HG03025 (cell line): ENCODE measurements around the gene CAMK2N2.
A peak's percentile ranks its signal among the peaks of the same experiment; 100 is the strongest.

Experiments
- ATAC-seq: cut with Tn5 transposase; IDR thresholded peaks from one replicate; pipeline ENCODE4 v1.9.1; 2021; ENCODE audit warnings: mild to moderate bottlenecking, moderate library complexity; ENCODE audit not compliant: unreplicated experiment, low FRiP score

Gene CAMK2N2

GRCh38 chr3:184241447-184242296, 19.7 kb downstream of the CAMK2N2 start:
- ATAC-seq: no peak

GRCh38 chr3:184241141-184241446, 20.3 kb downstream of the CAMK2N2 start:
- ATAC-seq: no peak

DNA sequence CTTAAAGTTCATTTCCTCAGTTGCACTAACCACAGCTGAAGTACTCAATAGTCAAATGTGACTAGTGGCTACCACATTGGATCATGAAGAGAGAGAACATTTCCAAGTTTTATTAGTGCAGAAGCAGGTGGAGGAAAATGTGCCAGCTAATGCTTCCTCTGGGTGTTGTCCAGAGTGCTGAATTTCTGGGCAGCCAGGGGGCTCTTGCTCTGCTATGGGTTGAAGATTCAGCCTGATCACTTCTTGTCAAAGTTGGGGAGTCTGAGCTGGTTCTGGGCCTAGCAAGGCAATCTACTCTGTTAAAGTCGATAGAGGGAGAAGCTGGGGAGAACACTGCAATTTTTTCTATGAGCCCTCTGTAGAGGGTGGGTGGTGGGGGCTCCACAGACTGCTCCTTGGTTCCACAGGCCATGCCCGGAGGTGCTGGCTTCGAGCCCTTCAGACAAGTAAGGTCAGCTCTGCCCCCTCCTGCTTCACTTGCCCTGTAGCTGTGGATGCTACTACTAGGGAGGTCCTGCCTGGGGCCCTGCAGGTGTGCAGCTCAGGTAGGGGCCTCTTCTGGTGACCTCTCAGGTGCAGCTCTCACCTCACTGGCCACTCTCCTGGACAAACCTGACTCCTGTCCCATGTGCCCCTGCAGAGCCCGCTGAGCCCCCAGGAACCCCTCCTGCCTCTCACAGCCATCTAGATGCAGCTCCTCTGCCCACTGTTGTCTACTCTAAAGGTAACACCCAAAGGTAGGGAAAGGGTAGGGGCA, 20.8 kb downstream of the CAMK2N2 start:
- ATAC-seq: no peak

DNA sequence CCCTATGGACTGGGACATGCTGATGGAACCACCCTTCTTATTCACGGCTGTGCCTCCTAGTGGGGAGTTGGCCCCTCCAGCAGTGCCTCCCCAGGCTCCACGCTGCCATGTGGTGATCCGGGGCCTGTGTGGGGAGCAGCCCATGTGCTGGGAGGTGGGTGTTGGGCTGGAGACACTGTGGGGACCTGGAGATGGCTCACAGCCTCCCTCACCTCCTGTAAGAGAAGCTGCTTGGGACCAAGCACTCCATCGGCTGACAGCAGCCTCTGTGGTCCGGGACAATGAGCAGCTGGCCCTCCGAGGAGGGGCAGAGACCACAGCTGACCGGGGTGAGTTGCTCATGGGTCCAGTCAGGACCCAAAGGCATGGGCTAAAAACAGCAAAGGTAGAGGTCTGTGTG, 21.6 kb downstream of the CAMK2N2 start:
- no peak for ATAC-seq

GRCh38 chr3:184239221-184239620, 22.1 kb downstream of the CAMK2N2 start:
- ATAC-seq: no peak

DNA sequence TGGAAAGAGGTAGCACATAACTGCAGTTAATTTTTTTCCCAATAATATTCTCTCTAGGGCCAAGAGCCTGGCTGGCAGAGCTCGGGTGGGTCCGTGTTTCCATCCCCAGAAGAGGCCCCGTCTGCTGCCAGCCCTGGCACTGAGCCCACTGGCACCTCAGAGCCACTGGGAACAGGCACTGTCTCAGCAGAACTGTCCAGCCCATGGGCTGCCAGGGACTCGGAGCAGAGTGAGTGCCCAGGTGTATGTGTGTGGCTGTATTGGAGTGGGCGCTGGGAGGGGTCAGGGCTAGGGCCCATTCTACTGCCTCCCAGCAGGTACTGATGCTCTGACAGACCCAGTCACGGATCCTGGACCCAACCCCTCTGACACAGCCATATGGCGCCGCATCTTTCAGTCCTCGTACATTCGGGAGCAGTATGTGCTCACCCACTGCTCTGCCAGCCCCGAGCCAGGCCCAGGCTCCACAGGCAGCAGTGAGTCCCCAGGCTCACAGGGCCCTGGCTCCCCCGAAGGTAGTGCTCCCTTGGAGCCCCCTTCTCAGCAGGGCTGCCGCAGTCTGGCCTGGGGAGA, 23.0 kb downstream of the CAMK2N2 start:
- ATAC-seq: no peak

- no peak for ATAC-seq
Observed at GRCh38 chr3:184237807-184238206, 23.5 kb downstream of the CAMK2N2 start.

DNA sequence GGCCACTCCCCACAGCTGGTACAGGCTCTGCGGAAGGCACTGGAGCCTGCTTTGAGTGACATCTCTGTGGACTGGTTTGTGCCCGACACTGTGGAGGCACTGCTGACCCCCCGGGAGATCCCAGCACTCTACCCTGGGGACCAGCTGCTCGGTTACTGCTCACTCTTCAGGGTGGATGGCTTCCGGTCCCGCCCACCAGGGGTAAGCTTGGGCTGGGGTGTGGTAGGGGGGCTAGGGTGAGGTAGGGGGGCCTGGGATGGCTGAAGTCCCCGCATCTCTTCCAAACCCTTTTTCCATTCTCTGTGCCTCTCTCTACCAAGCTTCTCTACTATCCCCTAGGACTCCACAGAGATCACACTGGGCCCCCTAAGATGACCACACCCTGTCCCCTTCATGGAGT, 24.1 kb downstream of the CAMK2N2 start:
- no peak for ATAC-seq

GRCh38 chr3:184236636-184237035, 24.7 kb downstream of the CAMK2N2 start:
- no peak for ATAC-seq

DNA sequence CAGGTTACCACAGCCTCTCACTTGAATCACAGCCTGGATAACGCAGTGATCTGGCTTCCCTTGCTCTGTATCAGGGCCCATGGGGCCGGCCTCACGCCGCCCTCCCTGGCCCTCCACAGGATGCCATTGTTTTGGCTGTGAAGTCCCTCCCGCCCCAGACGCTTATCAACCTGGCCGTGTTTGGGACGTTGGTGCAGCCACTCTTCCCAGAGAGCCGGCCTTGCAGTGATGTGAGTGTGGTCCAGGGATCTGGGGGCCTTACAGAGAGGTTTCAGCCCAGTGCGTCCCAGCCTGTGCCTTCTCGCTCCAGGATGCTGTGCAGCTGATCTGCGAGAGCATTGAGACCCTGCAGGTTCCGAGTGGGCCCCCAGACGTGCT, 25.3 kb downstream of the CAMK2N2 start:
- ATAC-seq: no peak

- no peak for ATAC-seq
Observed at GRCh38 chr3:184235381-184236032, 25.8 kb downstream of the CAMK2N2 start.

GRCh38 chr3:184234671-184235380, 26.5 kb downstream of the CAMK2N2 start:
- no peak for ATAC-seq

DNA sequence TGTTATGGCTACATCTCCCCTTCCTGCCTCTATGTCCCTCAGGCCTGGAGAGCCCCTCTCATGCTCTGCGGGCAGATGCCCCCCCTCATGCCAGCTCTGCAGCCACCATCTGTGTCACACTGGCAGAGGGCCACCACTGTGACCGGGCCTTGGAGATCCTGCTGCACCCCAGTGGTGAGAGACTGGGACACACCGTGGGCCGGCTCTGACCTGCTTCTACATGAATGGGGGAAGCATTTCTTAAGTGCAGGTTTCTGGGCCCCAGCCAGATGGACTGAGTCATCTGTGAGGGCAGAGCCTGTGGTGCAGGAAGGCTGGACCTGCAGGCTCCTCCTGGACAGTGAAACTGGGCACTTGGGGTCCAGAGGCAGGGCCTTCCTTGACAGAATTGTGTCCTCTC, 27.1 kb downstream of the CAMK2N2 start:
- ATAC-seq: no peak

GRCh38 chr3:184233127-184233843, 28.1 kb downstream of the CAMK2N2 start:
- ATAC-seq: no peak

- ATAC-seq: no peak
Observed at GRCh38 chr3:184231671-184232070, 29.7 kb downstream of the CAMK2N2 start.

DNA sequence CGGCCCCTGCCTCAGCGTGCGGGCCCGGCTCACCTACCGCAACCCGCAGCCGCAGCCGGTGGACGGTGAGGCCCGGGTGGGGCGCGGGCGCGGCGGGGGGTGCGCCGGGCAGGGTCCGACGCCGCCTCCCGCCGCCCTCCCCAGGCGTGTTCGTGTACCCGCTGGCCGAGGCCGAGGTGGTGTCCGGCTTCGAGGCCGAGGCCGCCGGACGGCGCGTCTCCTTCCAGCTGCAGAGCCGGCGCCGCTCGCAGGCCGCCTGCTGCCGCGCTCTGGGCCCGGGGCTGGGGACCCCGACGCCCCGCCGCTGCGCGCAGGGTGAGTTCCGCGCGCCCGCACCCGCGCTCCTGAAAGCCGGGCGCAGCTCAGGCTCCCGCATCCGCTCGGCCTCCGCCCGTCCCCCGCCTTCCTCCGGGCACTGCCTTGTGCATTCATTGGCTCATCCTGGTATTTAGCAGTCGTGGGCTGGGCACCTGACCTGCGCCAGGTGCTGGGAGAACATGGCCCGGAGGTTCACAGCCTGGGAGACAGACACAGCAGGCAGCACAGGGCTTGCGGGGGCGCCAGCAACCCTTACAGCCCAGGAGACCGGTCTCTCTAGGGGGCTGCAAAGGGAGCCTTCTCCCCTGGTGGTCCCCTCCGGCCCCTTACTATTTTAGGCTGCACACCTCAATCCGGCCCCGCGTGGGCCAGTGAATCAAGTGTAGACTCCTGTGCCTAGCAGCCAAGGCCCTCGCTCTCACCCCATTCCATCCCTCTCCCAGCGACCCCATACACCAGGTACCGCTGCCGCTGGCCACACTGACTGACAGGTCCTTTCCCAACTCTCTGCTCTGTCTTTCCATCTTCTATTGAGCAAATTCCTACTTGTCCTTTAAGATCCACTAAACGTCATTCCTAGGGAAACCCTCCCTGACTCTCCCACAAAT, 30.5 kb downstream of the CAMK2N2 start:
- no peak for ATAC-seq

DNA sequence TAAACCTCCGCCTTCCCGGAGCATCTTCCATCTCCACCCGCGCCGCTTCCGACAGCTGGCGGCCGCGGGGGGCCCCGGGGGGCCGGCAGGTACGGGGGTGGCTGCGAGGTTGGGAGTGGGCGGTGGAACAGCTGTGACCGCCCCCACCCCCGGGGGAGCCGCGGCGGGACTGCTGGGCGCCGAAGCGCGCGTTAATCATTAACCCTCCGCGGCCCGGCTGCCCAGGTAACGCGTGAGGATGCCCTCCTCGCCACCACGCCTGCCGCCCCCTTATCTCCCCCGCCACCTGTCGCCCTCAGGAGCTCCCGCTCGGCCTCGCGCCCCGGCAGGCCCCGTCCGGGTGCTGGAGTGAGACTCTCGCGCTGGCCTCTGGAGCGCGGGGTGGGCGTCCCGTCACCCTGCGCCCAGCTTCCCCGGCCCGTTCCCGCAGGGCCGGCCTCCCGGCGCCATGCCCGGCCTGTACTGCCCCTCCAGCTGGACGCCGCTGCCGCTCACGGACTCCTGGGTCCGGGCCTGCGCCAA, 31.2 kb downstream of the CAMK2N2 start:
- no peak for ATAC-seq

DNA sequence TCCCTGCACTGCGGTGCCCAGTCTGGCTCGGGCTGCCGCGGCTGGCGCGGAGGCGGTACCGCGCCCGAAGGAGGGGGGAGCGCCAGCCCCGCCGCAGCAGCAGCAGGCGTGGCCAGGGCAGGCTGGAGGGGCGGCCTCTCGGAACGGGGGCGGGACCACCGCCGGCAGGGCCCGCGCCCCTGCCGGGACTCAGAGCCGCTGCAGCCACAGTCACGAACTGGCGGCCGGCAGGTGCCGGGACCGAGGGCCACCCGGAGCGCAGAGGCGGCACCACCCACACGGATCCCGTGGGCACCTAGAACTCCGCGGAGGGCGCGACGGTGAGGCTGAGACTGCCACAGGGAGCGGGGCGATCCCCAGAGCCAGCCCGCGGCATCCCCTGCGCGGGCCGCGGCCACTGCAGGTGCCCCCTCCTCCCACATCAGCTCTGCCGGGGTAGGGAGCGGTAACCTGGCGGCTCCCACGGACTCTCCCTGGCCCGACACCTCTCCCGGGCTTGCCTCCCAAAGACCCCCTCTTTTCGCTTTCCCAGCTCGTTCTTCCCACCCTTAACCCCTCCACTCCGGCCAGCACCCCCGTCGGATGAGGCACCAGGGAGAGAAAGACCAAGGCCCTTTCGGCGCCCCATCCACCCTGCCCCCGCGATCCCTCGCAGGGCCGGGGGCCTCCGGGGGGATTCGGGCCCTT, 31.8 kb downstream of the CAMK2N2 start, which contains the start of gene VWA5B2:
TSS of gene VWA5B2 (plus strand) at position 192 of the 687 bp plus-strand sequence. CDS start 944 bp downstream, outside the sequence.
- peak; percentile 63 for ATAC-seq
